Colon (tissue), 2 donors: Measurements from ENCODE around the gene TEX101.

ENCODE experiments used
- FAIRE-seq: peaks from 2 replicates; lab custom pipeline; 2012; peaks lifted over from hg19 to GRCh38; lab: Jason Lieb, UNC
- donor health status: control.
- donor health status: control.

TEX101 gene

GRCh38 chr19:43447655-43448054 is 33.0 kb downstream of the TEX101 start:
- FAIRE-seq: no peak

- no peak for FAIRE-seq
Observed at GRCh38 chr19:43450545-43450997, 35.9 kb downstream of the TEX101 start.

GRCh38 chr19:43452582-43452981 is 37.9 kb downstream of the TEX101 start:
- FAIRE-seq: no peak

GRCh38 chr19:43454031-43454430 is 39.3 kb downstream of the TEX101 start:
- FAIRE-seq: no peak

- FAIRE-seq: no peak
Observed at GRCh38 chr19:43455321-43456113, 40.8 kb downstream of the TEX101 start.

GRCh38 chr19:43457809-43458208 is 43.1 kb downstream of the TEX101 start:
- FAIRE-seq: no peak

GRCh38 chr19:43460362-43461016 is 45.8 kb downstream of the TEX101 start:
- FAIRE-seq: no peak

- FAIRE-seq: no peak
Observed at GRCh38 chr19:43461303-43461702, 46.6 kb downstream of the TEX101 start.

- FAIRE-seq: no peak
Observed at GRCh38 chr19:43462383-43462782, 47.7 kb downstream of the TEX101 start.

- no peak for FAIRE-seq
Observed at GRCh38 chr19:43462785-43463380, 48.2 kb downstream of the TEX101 start.

GRCh38 chr19:43463381-43464133 is 48.9 kb downstream of the TEX101 start:
- FAIRE-seq: no peak

GRCh38 chr19:43464134-43464775 is 49.6 kb downstream of the TEX101 start:
- no peak for FAIRE-seq

GRCh38 chr19:43465468-43466120 is 50.9 kb downstream of the TEX101 start, which contains the start of gene LYPD3:
Gene LYPD3 (minus strand): TSS chr19:43465608. CDS start chr19:43465571, 37 bp downstream.
- no peak for FAIRE-seq

GRCh38 chr19:43466793-43467192 is 52.1 kb downstream of the TEX101 start:
- FAIRE-seq: no peak

GRCh38 chr19:43467276-43467675 is 52.6 kb downstream of the TEX101 start:
- no peak for FAIRE-seq

GRCh38 chr19:43467730-43468129 is 53.0 kb downstream of the TEX101 start:
- no peak for FAIRE-seq
